GM12801 (cell line): ENCODE data around the gene MTCH1.

Experiments used
- CTCF ChIP-seq: IDR thresholded peaks from one replicate; pipeline ENCODE4 v1.5.1; 2011; ENCODE audit warnings: control low read depth; ENCODE audit not compliant: insufficient read length; ENCODE audit errors: extremely low read depth

The MTCH1 gene

GRCh38 chr6:36976007-36976264 lies 10.1 kb downstream of the MTCH1 start:
- TF ChIP-seq CTCF, result no peak

- no peak for TF ChIP-seq CTCF
These were observed 10.6 kb downstream of the MTCH1 start for GRCh38 chr6:36975231-36976006.

- no peak for TF ChIP-seq CTCF
These were observed 12.3 kb downstream of the MTCH1 start for GRCh38 chr6:36973647-36974046.

GRCh38 chr6:36973190-36973589 lies 12.8 kb downstream of the MTCH1 start:
- TF ChIP-seq CTCF, result no peak

GRCh38 chr6:36971921-36972673 lies 13.9 kb downstream of the MTCH1 start:
- TF ChIP-seq CTCF, result no peak

- no peak for TF ChIP-seq CTCF
These were observed 14.8 kb downstream of the MTCH1 start for GRCh38 chr6:36970892-36971842.
